Ovary (tissue), 3 donors: ENCODE measurements around the gene HAVCR1.

ENCODE experiments used
- EP300 ChIP-seq: sonication (generic); formaldehyde crosslinking; IDR thresholded peaks from one replicate; pipeline ENCODE4 v1.6.1; 2017; ENCODE audit warnings: antibody characterized with exemption
- POLR2A ChIP-seq: fragments of 450-650 bp; IDR thresholded peaks from one replicate; pipeline ENCODE4 v1.6.1; 2017; ENCODE audit warnings: antibody characterized with exemption, mild to moderate bottlenecking, moderate library complexity
- TF ChIP-seq, protein P1 (sequence below), 3 donors: fragments of 450-650 bp in 2 of 3; fragments of 200-600 bp in 1 of 3; IDR thresholded peaks; one replicate each; pipeline versions ENCODE4 v1.5.1 to v1.8.0; 2016 to 2022; ENCODE audit warnings: antibody characterized with exemption in 3 of 3, mild to moderate bottlenecking in 1 of 3
- donor health status: DM: no; HTN: no; CAD: no.

DNA sequence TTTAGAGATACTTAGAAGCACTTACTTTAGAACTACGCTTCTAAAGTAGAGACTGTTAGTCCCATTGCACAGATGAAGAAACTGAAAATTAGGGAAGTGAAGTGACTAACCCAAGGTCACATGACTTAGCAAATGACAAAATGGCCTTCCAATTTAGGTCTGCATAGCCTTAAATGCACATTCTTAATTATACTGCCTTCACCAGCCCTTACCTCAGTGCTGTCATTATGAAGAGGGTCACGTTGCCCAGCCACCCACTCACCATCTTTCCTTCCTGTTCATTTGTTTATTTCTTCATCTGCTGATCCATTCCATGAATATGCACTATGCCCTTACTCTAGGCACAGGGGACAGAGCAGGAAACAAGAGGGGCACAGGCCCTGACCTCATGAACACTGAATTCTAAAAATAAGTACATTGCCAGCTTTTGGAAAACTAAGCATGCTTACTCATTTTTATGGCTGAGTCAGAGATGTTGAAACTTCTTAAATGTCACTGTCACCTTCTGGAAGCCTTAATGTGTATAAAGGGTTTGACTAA, 41.3 kb upstream of the HAVCR1 start:
- TF ChIP-seq POLR2A (no peak), EP300 (no peak)
- TF ChIP-seq, protein P1, sequence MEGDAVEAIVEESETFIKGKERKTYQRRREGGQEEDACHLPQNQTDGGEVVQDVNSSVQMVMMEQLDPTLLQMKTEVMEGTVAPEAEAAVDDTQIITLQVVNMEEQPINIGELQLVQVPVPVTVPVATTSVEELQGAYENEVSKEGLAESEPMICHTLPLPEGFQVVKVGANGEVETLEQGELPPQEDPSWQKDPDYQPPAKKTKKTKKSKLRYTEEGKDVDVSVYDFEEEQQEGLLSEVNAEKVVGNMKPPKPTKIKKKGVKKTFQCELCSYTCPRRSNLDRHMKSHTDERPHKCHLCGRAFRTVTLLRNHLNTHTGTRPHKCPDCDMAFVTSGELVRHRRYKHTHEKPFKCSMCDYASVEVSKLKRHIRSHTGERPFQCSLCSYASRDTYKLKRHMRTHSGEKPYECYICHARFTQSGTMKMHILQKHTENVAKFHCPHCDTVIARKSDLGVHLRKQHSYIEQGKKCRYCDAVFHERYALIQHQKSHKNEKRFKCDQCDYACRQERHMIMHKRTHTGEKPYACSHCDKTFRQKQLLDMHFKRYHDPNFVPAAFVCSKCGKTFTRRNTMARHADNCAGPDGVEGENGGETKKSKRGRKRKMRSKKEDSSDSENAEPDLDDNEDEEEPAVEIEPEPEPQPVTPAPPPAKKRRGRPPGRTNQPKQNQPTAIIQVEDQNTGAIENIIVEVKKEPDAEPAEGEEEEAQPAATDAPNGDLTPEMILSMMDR (IDR thresholded peaks at IDR 0.05): no peak
